GM19452 (cell line): Measurements from ENCODE around the gene STARD13.
"Not testable (repeated sequence)": the region's sequence is repeated elsewhere in the genome, so short reads cannot be mapped to it uniquely, and the experiment has no call there.

Experiments used
- ATAC-seq: cut with Tn5 transposase; IDR thresholded peaks from one replicate; pipeline ENCODE4 v1.9.1; 2021; ENCODE audit not compliant: unreplicated experiment

The STARD13 gene

DNA sequence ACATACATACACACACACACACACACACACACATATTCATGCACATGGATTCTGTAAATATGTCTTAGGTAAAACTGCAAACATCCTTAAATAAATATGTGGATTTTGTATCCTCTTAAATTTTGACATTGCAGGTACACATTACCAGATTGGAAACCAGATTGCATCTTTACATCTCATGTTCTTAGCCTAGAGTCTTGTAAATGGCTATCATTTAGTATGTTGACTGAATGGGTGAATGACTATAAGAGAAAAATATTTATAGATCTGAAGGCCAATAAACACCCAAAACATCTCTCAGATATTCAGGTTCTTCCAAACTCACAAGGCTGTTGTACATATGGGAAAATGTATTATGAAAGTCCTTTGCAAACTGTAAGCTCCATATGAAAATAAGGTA, 104.3 kb downstream of the STARD13 start:
- no peak for ATAC-seq

DNA sequence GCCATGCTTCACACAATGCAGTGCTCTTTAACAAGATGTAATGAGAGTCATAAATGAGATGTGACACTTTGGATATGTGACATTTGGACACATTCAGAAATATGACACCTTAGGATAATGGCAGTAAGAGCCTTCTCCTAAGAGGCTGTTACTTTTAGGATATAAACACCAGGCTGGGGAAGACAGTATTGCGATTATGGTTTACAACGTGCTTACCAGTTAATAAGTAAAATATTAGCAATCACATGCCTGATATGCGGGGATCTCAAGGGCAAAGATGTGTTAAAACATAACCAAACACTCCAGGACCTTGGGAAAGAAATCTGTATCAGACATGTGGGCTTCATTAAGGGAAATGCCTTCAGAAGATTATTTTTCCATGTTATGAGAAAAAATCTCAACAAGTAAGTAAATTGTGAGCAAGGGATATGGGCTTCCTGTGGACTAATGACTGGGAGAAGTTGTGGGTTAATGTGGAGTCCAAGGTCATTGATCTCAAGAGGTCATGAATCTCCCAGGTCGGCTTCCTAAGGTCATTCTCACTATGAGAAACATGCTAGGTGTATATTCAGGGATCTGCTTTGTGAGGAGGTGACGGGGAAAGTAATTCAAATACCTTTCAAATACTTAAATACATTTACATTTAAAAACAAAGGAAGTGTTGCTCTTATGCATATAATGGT, 105.3 kb downstream of the STARD13 start:
- ATAC-seq, result no peak

- no peak for ATAC-seq
Measured at GRCh38 chr13:33179463-33179862, 106.1 kb downstream of the STARD13 start.

DNA sequence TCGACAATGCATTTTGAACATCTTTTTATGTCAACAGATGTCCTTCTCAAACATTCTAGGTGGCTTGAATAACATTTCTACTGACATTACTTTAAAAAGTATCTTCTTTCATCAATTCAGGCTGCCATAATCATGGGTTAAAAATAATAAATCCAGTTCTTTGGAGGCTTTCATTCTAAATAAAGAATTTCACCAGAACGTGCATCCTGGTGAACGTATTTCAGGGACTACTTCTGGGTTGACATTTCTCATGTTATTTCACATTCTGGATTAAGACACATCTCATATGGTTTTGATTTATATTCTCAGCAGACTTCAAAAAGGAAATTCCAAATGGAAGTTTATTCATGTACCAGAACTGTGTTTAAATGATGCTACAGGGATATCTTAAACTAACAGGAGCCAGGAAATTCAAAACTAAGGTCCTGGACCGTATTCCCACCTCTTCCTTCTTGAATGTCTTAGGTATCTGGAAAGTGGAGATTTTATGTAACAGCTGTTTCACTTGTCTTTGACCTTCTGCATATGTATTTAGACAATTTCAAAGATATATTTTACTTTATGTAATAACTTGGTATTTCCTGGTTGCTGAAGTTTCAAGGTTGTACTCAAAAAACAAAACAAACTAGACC, 107.2 kb downstream of the STARD13 start:
- ATAC-seq, result no peak

GRCh38 chr13:33177340-33178208, 108.0 kb downstream of the STARD13 start:
- not testable (repeated sequence) for ATAC-seq

- no peak for ATAC-seq
Measured at GRCh38 chr13:33176526-33176925, 109.0 kb downstream of the STARD13 start.

DNA sequence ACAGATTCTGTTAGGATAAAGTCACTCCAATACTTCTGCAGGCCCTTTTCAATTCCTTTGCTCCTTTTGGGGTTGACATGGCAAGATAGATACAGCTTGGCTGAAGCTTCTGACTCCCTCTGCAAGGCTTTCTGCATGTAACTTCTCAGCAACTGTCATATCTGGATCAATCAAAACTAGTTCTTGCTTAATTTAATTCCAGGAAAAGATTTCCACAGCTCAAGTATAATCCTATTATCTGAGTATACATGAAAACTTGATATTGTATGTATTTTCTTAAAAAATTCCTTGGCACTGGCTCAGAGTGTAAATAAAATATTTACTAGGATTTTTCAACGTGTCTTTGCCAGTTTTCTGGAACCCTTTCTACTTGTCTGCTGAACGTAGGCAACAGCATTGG, 109.6 kb downstream of the STARD13 start:
- no peak for ATAC-seq

DNA sequence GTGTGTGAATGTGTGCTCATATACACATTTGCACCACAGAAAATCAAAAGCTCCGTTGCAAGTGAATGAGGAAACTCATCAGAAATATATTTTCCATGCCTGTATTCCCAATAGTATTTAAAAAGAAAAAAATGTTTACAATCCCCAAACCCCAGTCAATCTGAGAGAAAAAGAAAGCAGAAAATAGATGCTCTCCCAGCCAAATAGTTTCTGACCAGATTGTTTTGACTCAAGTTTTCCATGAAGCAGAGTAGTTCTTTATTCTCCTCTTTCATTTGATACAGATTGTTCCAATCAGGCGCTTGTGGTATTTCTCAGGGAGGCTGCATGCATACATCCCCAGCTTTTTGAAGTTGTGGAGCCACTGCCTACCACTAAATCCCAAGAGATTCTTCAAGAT, 110.6 kb downstream of the STARD13 start:
- no peak for ATAC-seq

GRCh38 chr13:33174491-33174890, 111.1 kb downstream of the STARD13 start:
- no peak for ATAC-seq

DNA sequence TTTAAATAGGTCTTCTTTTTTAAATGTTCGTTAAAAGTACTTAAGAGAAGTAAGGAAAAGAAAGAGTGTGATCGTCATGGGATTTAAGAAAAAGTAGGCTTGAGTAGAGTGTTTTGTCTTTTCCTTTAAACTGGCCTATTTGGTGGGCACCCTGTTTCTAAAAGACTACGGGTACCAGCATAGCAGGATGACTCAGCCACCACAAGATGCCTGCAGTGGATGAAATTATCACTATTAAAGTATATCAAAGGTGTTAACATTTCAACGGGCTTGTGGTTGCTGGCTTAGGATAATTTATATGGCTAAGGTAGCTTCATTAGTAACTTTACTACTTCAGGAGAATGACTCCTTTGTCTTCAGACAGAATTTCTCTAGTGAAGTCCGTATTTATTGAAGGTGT, 112.6 kb downstream of the STARD13 start:
- no peak for ATAC-seq

DNA sequence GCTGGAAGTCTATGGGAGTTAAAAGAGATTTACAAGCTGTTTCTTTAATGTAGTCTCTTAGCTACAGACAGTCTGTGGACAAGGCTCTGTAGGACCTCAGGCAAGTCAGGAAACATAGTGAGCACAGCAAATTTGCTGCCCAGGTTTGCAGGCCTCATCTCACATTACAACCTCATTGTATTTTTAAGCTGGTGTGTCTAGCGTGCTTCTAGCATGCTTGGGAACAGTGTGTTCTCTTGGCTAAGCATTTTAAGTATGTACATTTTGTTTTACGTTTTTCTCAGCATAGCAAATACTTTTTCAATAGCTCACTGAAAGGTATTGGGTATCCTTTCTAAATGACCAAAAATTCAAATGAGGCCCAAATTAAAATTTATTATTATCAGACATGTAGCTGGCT, 113.2 kb downstream of the STARD13 start:
- ATAC-seq, result no peak

- ATAC-seq, result no peak
Measured at GRCh38 chr13:33169273-33169980, 116.1 kb downstream of the STARD13 start.

- no peak for ATAC-seq
Measured at GRCh38 chr13:33168321-33168960, 117.1 kb downstream of the STARD13 start.

DNA sequence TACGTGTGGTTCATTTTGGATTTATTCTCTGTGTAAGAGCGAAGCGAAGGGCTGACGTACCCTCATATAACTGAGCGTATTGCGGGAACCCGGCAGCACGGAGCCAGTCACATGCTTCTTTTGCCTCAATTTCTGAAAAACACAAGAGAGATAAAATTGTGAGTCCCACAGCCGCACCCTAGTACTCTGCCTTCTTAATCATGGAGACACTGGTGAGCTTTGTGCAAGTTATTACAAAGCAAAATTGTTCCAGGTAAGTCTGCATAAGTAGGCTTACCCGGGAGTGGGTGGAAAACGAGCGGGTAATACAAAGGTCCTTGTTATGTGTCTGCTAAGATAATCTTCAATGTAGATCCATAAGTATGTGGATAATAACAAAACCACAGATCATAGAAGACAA, 118.1 kb downstream of the STARD13 start:
- no peak for ATAC-seq

- ATAC-seq, result no peak
Measured at GRCh38 chr13:33165787-33166186, 119.8 kb downstream of the STARD13 start.

- no peak for ATAC-seq
Measured at GRCh38 chr13:33164331-33164730, 121.2 kb downstream of the STARD13 start.

DNA sequence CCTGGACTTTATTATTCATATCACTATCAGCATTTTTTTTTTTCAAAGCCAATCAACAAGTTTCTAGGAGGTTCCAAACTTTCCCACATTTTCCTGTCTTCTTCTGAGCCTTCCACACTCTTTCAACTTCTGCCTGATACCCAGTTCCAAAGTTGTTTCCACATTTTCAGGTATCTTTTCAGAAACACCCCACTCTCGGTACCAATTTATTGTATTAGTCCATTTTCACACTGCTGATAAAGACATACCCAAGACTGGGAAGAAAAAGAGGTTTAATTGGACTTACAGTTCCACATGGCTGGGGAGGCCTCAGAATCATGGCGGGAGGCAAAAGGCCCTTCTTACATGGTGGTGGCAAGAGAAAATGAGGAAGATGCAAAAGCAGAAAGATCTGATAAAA, 122.8 kb downstream of the STARD13 start:
- ATAC-seq, result not testable (repeated sequence)

- ATAC-seq, result no peak
Measured at GRCh38 chr13:33158816-33159215, 126.7 kb downstream of the STARD13 start.

- no peak for ATAC-seq
Measured at GRCh38 chr13:33158271-33158670, 127.3 kb downstream of the STARD13 start.

DNA sequence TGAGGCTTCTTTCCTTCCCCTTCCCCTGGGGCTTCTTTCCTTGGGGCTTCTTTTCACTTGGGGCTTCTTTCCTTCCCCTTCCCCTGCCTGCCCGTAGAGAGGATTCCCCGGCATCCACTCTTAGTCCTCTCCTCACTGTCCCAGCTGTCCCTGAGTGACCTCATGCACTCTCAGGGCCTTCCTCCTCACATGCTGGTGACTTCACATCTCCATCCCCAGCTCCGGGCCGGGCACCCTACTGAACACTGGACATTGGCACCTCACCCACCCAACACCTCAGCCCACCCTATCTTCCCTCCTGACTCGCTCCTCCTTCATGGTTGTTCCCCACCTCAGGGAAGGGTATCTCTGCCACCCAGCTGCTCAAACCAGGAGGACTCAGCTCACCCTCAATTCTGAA, 130.6 kb downstream of the STARD13 start:
- ATAC-seq, result no peak
